Bronchial epithelial cell (primary cell): ENCODE data around the gene ZBED4. TPM values are rescaled to one million over a fixed set of nuclear protein-coding genes. Genes with fewer than 3 reads are reported as not detected.
A peak's percentile ranks its signal among the peaks of the same experiment; 100 is the strongest.

Experiments used
- DNase-seq: peaks from one replicate; pipeline ENCODE4 v3.0.0-alpha.2; 2010; ENCODE audit warnings: low read depth
- FAIRE-seq: peaks from 2 replicates; lab custom pipeline; 2011; peaks lifted over from hg19 to GRCh38; lab: Jason Lieb, UNC
- H3K27me3 ChIP-seq: 2 replicates; pipeline ENCODE4 v1.5.1; 2011; ENCODE audit warnings: low read length; ENCODE audit not compliant: control insufficient read depth, insufficient read depth
- H3K36me3 ChIP-seq: 2 replicates; pipeline ENCODE4 v1.5.1; 2011; ENCODE audit warnings: low read length; ENCODE audit not compliant: control insufficient read depth, insufficient read depth
- H3K4me3 ChIP-seq: 2 replicates; pipeline ENCODE4 v1.5.1; 2011; ENCODE audit warnings: mild to moderate bottlenecking, low read depth, low read length, control low read depth
- total RNA-seq: library from RNA; depleted of rRNA; stranded (reverse); fragments of >200 nt; gene quantifications from 2 replicates; pipeline ENCODE4 v1.2.1, GENCODE V29; 2014
- TF ChIP-seq, protein P1 (sequence below): IDR thresholded peaks from 2 replicates; pipeline ENCODE4 v1.5.1; 2011; ENCODE audit warnings: mild to moderate bottlenecking, moderate library complexity, low read length, control low read depth, inconsistent platforms; ENCODE audit not compliant: insufficient read depth, severe bottlenecking

The ZBED4 gene
- total RNA-seq, 1 donor from 2014 or later = 14.0 TPM

DNA sequence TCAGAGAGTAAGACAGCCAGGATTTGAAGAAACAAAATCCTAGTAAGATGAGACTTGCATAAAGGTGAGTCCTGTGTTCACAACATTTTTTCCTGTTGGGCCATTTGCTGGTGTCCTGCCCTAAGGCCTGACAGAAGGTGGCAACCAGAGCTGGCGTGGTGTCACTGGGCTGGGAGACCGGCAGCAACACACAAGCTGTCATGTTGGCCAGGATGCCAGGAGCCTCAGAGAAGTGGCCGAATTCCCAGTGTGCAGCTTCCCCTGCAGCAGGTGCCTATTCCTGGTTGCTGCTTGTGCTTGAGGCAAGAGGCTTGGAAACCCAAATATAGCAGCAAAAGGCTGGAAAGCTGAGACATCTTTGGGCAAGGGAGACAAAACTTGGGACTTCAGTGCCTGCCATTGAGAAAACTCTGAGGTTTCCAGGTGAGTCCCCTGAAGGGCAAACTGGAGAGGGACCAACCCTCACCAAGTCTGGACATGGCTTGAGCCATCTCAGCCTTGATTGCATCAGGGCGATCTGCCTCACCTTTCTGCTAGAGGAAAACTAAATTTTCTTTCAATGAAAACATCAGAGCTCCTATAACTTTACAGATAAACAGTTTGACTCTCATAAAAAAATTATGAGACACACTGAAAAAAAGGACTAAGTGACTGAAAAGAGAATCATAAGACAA is 38.7 kb downstream of the ZBED4 start:
- TF ChIP-seq, protein P1, sequence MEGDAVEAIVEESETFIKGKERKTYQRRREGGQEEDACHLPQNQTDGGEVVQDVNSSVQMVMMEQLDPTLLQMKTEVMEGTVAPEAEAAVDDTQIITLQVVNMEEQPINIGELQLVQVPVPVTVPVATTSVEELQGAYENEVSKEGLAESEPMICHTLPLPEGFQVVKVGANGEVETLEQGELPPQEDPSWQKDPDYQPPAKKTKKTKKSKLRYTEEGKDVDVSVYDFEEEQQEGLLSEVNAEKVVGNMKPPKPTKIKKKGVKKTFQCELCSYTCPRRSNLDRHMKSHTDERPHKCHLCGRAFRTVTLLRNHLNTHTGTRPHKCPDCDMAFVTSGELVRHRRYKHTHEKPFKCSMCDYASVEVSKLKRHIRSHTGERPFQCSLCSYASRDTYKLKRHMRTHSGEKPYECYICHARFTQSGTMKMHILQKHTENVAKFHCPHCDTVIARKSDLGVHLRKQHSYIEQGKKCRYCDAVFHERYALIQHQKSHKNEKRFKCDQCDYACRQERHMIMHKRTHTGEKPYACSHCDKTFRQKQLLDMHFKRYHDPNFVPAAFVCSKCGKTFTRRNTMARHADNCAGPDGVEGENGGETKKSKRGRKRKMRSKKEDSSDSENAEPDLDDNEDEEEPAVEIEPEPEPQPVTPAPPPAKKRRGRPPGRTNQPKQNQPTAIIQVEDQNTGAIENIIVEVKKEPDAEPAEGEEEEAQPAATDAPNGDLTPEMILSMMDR = no peak
- H3K4me3 ChIP-seq = no peak overlapping the region
- H3K36me3 ChIP-seq = peaks cover 7% of the 10 kb centered on the region
- H3K27me3 ChIP-seq = no peaks in the 10 kb centered on the region
- FAIRE-seq (no peak), DNase-seq (no peak)

DNA sequence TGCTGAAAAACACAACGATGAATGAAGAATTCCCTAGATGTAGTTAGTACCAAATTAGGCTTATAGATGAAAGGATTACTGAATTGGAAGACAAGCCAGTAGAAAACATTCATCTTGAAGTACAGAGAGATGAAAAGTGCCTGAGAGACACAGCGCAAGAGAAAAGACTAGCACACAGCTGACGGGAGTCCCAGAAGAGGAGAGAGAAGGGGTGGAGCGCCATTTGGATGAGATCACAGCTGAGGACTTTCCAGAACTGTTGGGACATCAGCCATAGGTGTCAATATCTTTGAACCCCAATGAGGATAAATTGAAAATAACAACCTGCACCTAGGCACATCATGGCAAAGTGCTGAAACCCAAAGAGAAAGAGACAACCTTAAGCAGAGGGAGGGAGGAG is 39.4 kb downstream of the ZBED4 start:
- FAIRE-seq = no peak

DNA sequence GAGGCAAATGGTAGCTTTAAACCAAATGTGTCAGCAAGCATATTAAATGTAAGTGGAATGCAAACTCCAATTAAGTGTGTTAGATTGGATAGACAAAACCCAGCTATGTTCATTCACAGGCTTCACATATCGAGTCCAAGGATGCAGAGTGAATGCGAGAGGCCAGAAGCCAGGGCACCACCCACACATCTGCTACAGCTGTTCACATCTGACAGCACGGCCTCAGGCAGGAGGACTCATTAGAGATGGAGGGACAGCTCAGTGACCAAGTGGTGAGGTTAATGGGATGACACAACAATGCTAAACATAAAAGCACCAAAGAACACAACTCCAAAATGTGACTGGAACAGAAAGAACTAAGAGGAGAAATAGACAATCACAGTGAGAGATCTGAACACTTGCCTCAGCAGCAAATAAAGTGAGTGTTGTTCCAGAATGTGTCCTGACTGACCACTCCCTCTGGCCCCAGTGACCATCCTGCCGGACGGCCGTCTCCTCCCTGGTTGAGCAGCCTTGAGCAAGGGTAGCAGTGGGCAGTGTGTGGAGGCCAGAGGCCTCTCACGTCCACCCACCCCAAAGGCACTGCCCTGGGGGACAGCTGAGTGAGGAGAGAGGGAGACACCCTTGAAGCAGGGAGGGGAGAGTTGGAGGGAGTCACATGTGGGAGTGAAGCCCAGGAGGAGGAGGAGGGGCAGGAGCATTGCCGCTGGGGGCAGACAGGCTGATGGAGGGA is 40.8 kb downstream of the ZBED4 start:
- Histone ChIP-seq H3K27me3 (no peaks in the 10 kb centered on the region), H3K36me3 (peaks cover 2% of the 10 kb centered on the region), H3K4me3 (no peak overlapping the region)
- TF ChIP-seq, protein P1 = no peak
- peak; percentile 87 for FAIRE-seq
- no peak for DNase-seq

More for the DNA sequence above, 39.4 kb downstream of the ZBED4 start:
- H3K27me3 ChIP-seq = no peaks in the 10 kb centered on the region
- no peak for DNase-seq
- TF ChIP-seq, protein P1 = no peak
- H3K4me3 ChIP-seq = no peak overlapping the region
- H3K36me3 ChIP-seq = peaks cover 5% of the 10 kb centered on the region

DNA sequence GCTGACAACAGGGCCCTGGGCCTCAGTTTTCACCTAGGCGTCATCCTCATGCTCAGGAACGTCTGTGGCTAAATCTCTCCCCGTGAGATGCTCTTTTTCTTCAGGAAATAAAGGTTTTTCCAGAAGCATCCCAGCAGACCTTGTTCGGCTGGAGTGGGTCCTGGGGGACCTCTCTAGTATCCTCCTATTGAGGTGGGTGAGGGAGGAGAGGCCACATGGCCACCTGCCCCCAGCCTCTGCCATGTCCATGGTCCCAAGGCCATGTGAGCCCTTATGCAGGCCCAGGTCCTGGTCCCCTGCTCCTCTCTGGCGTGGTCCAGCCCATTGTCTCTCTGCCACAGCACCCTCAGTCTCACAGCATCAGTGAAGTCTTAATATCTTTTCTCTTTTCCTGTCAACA is 42.6 kb downstream of the ZBED4 start:
- Histone ChIP-seq H3K4me3 (no peak overlapping the region), H3K27me3 (no peaks in the 10 kb centered on the region), H3K36me3 (peaks cover 2% of the 10 kb centered on the region)
- FAIRE-seq = no peak
- TF ChIP-seq, protein P1 = no peak
- no peak for DNase-seq

DNA sequence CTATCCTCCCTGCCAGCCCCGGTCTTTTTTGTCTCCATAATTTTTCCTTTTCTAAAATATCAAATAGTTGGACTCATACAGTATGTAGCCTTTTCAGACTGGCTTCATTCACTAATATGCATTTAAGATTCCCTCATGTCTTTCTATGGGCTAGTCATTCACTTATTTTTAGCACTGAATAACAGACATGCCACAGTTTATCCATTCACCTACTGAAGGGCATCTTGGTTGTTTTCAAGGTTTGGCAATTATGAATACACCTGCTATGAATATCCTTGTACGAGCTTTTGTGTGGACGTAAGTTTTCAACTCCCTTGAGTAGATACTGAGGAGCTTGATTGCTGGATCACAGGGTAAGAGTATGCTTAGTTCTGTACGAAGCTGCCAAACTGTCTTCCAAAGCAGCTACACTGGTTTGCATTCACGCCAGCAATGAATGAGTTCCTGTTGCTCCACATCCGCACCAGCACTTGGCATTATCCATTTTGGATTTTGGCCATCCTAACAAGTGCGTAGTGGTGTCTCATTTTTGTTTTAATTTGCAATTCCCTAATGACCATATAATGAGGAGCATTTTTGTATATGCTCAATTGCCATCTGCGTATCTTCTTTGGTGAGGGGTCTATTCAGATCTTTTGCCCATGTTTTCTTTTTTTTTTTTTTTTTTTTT is 43.5 kb downstream of the ZBED4 start:
- TF ChIP-seq, protein P1 = no peak
- H3K36me3 ChIP-seq = peaks cover 1% of the 10 kb centered on the region
- no peak for FAIRE-seq
- H3K27me3 ChIP-seq = no peaks in the 10 kb centered on the region
- DNase-seq = no peak
- no peak overlapping the region for H3K4me3 ChIP-seq
